ENCODE measurements around the gene RAB21. TPM values are rescaled to one million over a fixed set of nuclear protein-coding genes. Genes with fewer than 3 reads are reported as not detected.

RAB21 gene
- total RNA-seq, 1 experiment from 2014 or later = 33.6 TPM

- TF ChIP-seq SOX15 (CRISPR knock-in tag; IDR thresholded peaks at IDR 0.05) (no peak), RORB (CRISPR knock-in tag; IDR thresholded peaks at IDR 0.05) (no peak)
Observed at GRCh38 chr12:71786829-71787228, 32.2 kb downstream of the RAB21 start (continued).

GRCh38 chr12:71787580-71787979 is 32.9 kb downstream of the RAB21 start:
- Mint-ChIP-seq H3K36me3 (peaks cover 24% of the 10 kb centered on the region), H3K4me3 (no peak overlapping the region), H3K27ac (peak overlapping the region; percentile 50), H3K27me3 (ENCODE audit: low read depth) (no peaks in the 10 kb centered on the region), H3K4me1 (no peaks in the 10 kb centered on the region), H3K9me3 (no peaks in the 10 kb centered on the region)
- no peak for ATAC-seq
- no peak for DNase-seq (ENCODE audit: low spot score)
- TF ChIP-seq SP1 (CRISPR knock-in tag; conservative IDR thresholded peaks at IDR 0.05) = no peak
- no peak for TF ChIP-seq ZNF512 (CRISPR knock-in tag; IDR thresholded peaks at IDR 0.05; ENCODE audit: borderline replicate concordance)
- TF ChIP-seq ETV6 (CRISPR knock-in tag; IDR thresholded peaks at IDR 0.05) = no peak
- no peak for TF ChIP-seq MAX (CRISPR knock-in tag; IDR thresholded peaks at IDR 0.05)
- no peak for TF ChIP-seq NR3C1 (CRISPR knock-in tag; conservative IDR thresholded peaks at IDR 0.05; ENCODE audit: low read depth)
- CTCF ChIA-PET = no interaction called here
- POLR2A ChIA-PET = no interaction called here

GRCh38 chr12:71790331-71790730 is 35.7 kb downstream of the RAB21 start:
- CTCF ChIA-PET = no interaction called here
- Mint-ChIP-seq H3K4me1 (no peaks in the 10 kb centered on the region), H3K27ac (no peak overlapping the region), H3K9me3 (no peaks in the 10 kb centered on the region), H3K27me3 (ENCODE audit: low read depth) (no peaks in the 10 kb centered on the region), H3K36me3 (peaks cover 11% of the 10 kb centered on the region), H3K4me3 (no peak overlapping the region)
- DNase-seq (ENCODE audit: low spot score) (no peak), ATAC-seq (no peak)
- POLR2A ChIA-PET = no interaction called here
- TF ChIP-seq ATF1 (CRISPR knock-in tag; IDR thresholded peaks at IDR 0.05) (no peak), OVOL2 (CRISPR knock-in tag; IDR thresholded peaks at IDR 0.05; ENCODE audit: borderline replicate concordance) (no peak), JAZF1 (CRISPR knock-in tag; IDR thresholded peaks at IDR 0.05) (no peak), ZNF671 (CRISPR knock-in tag; IDR thresholded peaks at IDR 0.05) (no peak), ELF4 (CRISPR knock-in tag; IDR thresholded peaks at IDR 0.05; ENCODE audit: low read depth) (no peak), NR1H2 (CRISPR knock-in tag; IDR thresholded peaks at IDR 0.05) (no peak), ETV6 (CRISPR knock-in tag; IDR thresholded peaks at IDR 0.05) (no peak), ZMAT4 (CRISPR knock-in tag; IDR thresholded peaks at IDR 0.05) (no peak), AFF4 (CRISPR knock-in tag; IDR thresholded peaks at IDR 0.05; ENCODE audit: borderline replicate concordance) (no peak), HMGXB4 (CRISPR knock-in tag; IDR thresholded peaks at IDR 0.05) (no peak), CDX4 (CRISPR knock-in tag; IDR thresholded peaks at IDR 0.05; ENCODE audit: borderline replicate concordance) (no peak), ZNF232 (CRISPR knock-in tag; IDR thresholded peaks at IDR 0.05) (no peak), FOXP1 (CRISPR knock-in tag; IDR thresholded peaks at IDR 0.05; ENCODE audit: borderline replicate concordance) (no peak), ARID4B (CRISPR knock-in tag; IDR thresholded peaks at IDR 0.05; ENCODE audit: borderline replicate concordance) (no peak), ZNF317 (CRISPR knock-in tag; IDR thresholded peaks at IDR 0.05; ENCODE audit: borderline replicate concordance, low read depth) (no peak)
